K562 (cell line): ENCODE measurements around the gene EYA2. TPM values are rescaled to one million over a fixed set of nuclear protein-coding genes. Genes with fewer than 3 reads are reported as not detected.

Experiments used
- ATAC-seq: fragments of 200-7000 bp; cut with Tn5 transposase; 3 replicates; pipeline ENCODE4 v1.9.1; 2020; ENCODE audit warnings: moderate library complexity
- BruUV-seq: library from RNA; stranded (reverse); fragments of 400-500 nt; replicated peaks from 2 replicates; lab custom pipeline; 2021; lab: Mats Ljungman, UMichigan
- CTCF ChIA-PET: fragments of 300-600 bp; formaldehyde crosslinking; extraction: SDS; loops from one replicate; lab custom pipeline; 2021; ENCODE audit warnings: low intra/inter-chr PET ratio; lab: Yijun Ruan, JAX
- POLR2A ChIA-PET: fragments of 300-600, 350-650 bp; sonication (Branson Sonifier 250); formaldehyde crosslinking; extraction: SDS; loops from one replicate; lab custom pipeline; 2021; ENCODE audit warnings: antibody characterized with exemption, inconsistent platforms; lab: Yijun Ruan, JAX
- DNase-seq, 4 experiments: peaks; one replicate each; pipeline versions ENCODE4 v3.0.0 to v3.0.0-alpha.2; 2011 to 2018; ENCODE audit warnings: low spot score in 3 of 4, mixed read lengths in 3 of 4; ENCODE audit errors: extremely low read depth in 1 of 4
- FAIRE-seq: peaks from 2 replicates; lab custom pipeline; 2011; peaks lifted over from hg19 to GRCh38; lab: Jason Lieb, UNC
- H2AFZ ChIP-seq: 2 replicates; pipeline ENCODE4 v1.6.0; 2011; ENCODE audit warnings: low read depth, low read length, control low read depth, inconsistent platforms
- H3K27ac ChIP-seq: fragments of 200-600 bp; 3 replicates; pipeline ENCODE4 v1.8.0; 2011; ENCODE audit warnings: low read depth, mild to moderate bottlenecking, control low read depth, inconsistent platforms, low read length, moderate library complexity, mixed read lengths; ENCODE audit errors: extremely low read depth
- H3K27me3 ChIP-seq, 2 experiments: fragments of 300-600 bp in 1 of 2; 2 replicates in 1 of 2; 3 replicates in 1 of 2; pipeline versions ENCODE4 v1.6.0 to v1.8.0; 2011; ENCODE audit warnings: inconsistent platforms in 2 of 2, low read length in 2 of 2, mild to moderate bottlenecking in 1 of 2, mixed read lengths in 1 of 2, moderate library complexity in 1 of 2; ENCODE audit not compliant: control insufficient read depth in 2 of 2, insufficient read depth in 2 of 2
- H3K36me3 ChIP-seq: fragments of 300-600 bp; 3 replicates; pipeline ENCODE4 v1.8.0; 2011; ENCODE audit warnings: mild to moderate bottlenecking, low read length, inconsistent platforms; ENCODE audit not compliant: control insufficient read depth, insufficient read depth
- H3K4me1 ChIP-seq, 2 experiments: fragments of 200-600 bp in 1 of 2; replicated peaks in 1 of 2; 2 replicates in 1 of 2; 3 replicates in 1 of 2; pipeline versions ENCODE4 v1.5.1 to v1.8.0; 2011; ENCODE audit warnings: inconsistent platforms in 2 of 2, low read length in 2 of 2, mild to moderate bottlenecking in 1 of 2, mixed read lengths in 1 of 2, moderate library complexity in 1 of 2; ENCODE audit not compliant: control insufficient read depth in 2 of 2, insufficient read depth in 2 of 2
- H3K4me2 ChIP-seq: 2 replicates; pipeline ENCODE4 v1.6.1; 2011; ENCODE audit warnings: low read length, control low read depth, inconsistent platforms, mixed read lengths; ENCODE audit not compliant: insufficient read depth
- H3K4me3 ChIP-seq: fragments of 200-600 bp; sonication (generic), shearing (Covaris generic); 2 replicates; pipeline ENCODE4 v1.5.1; 2016; ENCODE audit warnings: control low read depth, inconsistent platforms
- H3K79me2 ChIP-seq: fragments of 200-600 bp; 3 replicates; pipeline ENCODE4 v1.8.0; 2011; ENCODE audit warnings: low read length, inconsistent platforms; ENCODE audit not compliant: control insufficient read depth, insufficient read depth
- H3K9ac ChIP-seq, 2 experiments: 2 replicates each; pipeline versions ENCODE4 v1.6.0 to v1.6.1; 2011; ENCODE audit warnings: low read depth in 2 of 2, low read length in 2 of 2, control low read depth in 1 of 2, inconsistent platforms in 1 of 2, mild to moderate bottlenecking in 1 of 2, mixed read lengths in 1 of 2; ENCODE audit not compliant: insufficient read depth in 1 of 2
- H3K9me1 ChIP-seq: one replicate; pipeline ENCODE4 v1.6.0; 2011; ENCODE audit warnings: inconsistent platforms, mild to moderate bottlenecking, low read length, moderate library complexity; ENCODE audit not compliant: control insufficient read depth, insufficient read depth
- H3K9me3 ChIP-seq: replicated peaks from 2 replicates; pipeline ENCODE4 v1.5.1; 2011; ENCODE audit warnings: low read depth, low read length, inconsistent platforms; ENCODE audit not compliant: control insufficient read depth, insufficient read depth
- H4K20me1 ChIP-seq: replicated peaks from 2 replicates; pipeline ENCODE4 v1.6.1; 2011; ENCODE audit warnings: low read length, inconsistent platforms, mixed read lengths; ENCODE audit not compliant: control insufficient read depth, insufficient read depth
- CREB3 ChIP-seq: fragments of 450-650 bp; conservative IDR thresholded peaks from 2 replicates; pipeline ENCODE4 v1.6.1; 2016; ENCODE audit warnings: missing genetic modification characterization, low read depth, mild to moderate bottlenecking, missing compliant biosample characterization, moderate library complexity
- CREB3L1 ChIP-seq: fragments of 450-650 bp; IDR thresholded peaks from 2 replicates; pipeline ENCODE4 v1.6.1; 2014; ENCODE audit warnings: low read depth, mild to moderate bottlenecking, moderate library complexity, borderline replicate concordance
- FOXJ3 ChIP-seq: sonication (generic); formaldehyde crosslinking; IDR thresholded peaks from 2 replicates; pipeline ENCODE4 v1.4.0; 2020; ENCODE audit warnings: mild to moderate bottlenecking, missing genetic modification reagents
- MED1 ChIP-seq: sonication (generic); formaldehyde crosslinking; IDR thresholded peaks from 2 replicates; pipeline ENCODE4 v1.8.1; 2023; ENCODE audit warnings: missing genetic modification reagents, borderline replicate concordance
- MXI1 ChIP-seq: IDR thresholded peaks from 2 replicates; pipeline ENCODE4 v1.6.1; 2011; ENCODE audit warnings: low read depth, mild to moderate bottlenecking, improper control_type of control experiment, low read length
- NR0B1 ChIP-seq: fragments of 450-650 bp; IDR thresholded peaks from one replicate; pipeline ENCODE4 v1.6.1; 2018; ENCODE audit warnings: mild to moderate bottlenecking, moderate library complexity; ENCODE audit not compliant: partially characterized antibody
- PHF20 ChIP-seq: fragments of 450-650 bp; IDR thresholded peaks from 2 replicates; pipeline ENCODE4 v1.6.1; 2018; ENCODE audit not compliant: partially characterized antibody
- PML ChIP-seq: IDR thresholded peaks from 2 replicates; pipeline ENCODE4 v1.6.1; 2012; ENCODE audit warnings: low read length, inconsistent platforms
- SNRNP70 ChIP-seq: fragments of 200-400 bp; formaldehyde crosslinking; optimal IDR thresholded peaks from 2 replicates; pipeline ENCODE3; 2017; ENCODE audit warnings: low read depth, low read length
- TEAD2 ChIP-seq: fragments of 450-650 bp; IDR thresholded peaks from 2 replicates; pipeline ENCODE4 v1.6.1; 2016; ENCODE audit warnings: missing genetic modification characterization, control low read depth, missing compliant biosample characterization
- USF2 ChIP-seq: sonication (generic); formaldehyde crosslinking; IDR thresholded peaks from 2 replicates; pipeline ENCODE4 v1.5.0; 2020; ENCODE audit warnings: missing genetic modification reagents
- ZNF696 ChIP-seq: fragments of 250-450 bp; sonication (Bioruptor Pico); conservative IDR thresholded peaks from 2 replicates; pipeline ENCODE4 v1.4.0; 2020; ENCODE audit warnings: mild to moderate bottlenecking, moderate library complexity
- WGBS: fragments of 100-300 bp; shearing (Covaris generic); methylation state at CpG from one replicate; pipeline ENCODE4 v1.1.6; 2016; ENCODE audit warnings: low coverage, mixed read lengths; ENCODE audit not compliant: insufficient coverage; ENCODE audit errors: missing lambda C conversion rate; 5-methylcytosine and 5-hydroxymethylcytosine counted together
- in situ Hi-C: fragments of 300-500 bp; cut with MboI; formaldehyde crosslinking; loops from 4 replicates; pipeline ENCODE4 v1.15.0; 2018; ENCODE audit warnings: inconsistent platforms, mixed read lengths
- intact Hi-C: fragments of 100-400 bp; cut with micrococcal nuclease; formaldehyde crosslinking; loops from 2 replicates; pipeline ENCODE4 v1.14.2; 2022
- polyA plus RNA-seq, 8 experiments: library from polyadenylated mRNA; depleted of rRNA in 4 of 8; stranded (reverse) in 5 of 8; unstranded in 3 of 8; fragments of >200 nt; fragmentation: Nextera tagmentation in 2 of 8; fragmentation: Illumina TruSeq in 1 of 8; extraction: Ambion mirVana in 2 of 8; extraction: Trizol in 1 of 8; gene quantifications; 2 replicates each; pipeline versions ENCODE4 v1.2.1 to v1.2.3, GENCODE V29; 2011 to 2014; ENCODE audit warnings: inconsistent platforms in 1 of 8, missing spikeins in 1 of 8
- total RNA-seq, 7 experiments: library from RNA; depleted of rRNA in 6 of 7; stranded (reverse); fragments of >200 nt in 6 of 7; fragmentation: Illumina TruSeq in 2 of 7; extraction: Trizol in 2 of 7; gene quantifications; 2 replicates each; pipeline versions ENCODE4 v1.2.1 to v1.2.3, GENCODE V29; 2011 to 2021; ENCODE audit warnings: low replicate concordance in 1 of 7

Gene EYA2
- total and polyA plus RNA-seq, 9 of the 15 experiments (the other 6 are each of a cell fraction or from before 2014, with no cell fraction given), result 0.03 TPM; not detected in 8

- TF ChIP-seq CREB3 (no peak), USF2 (peak; percentile 96), PML (no peak)
Measured at GRCh38 chr20:46939031-46939965, 44.7 kb downstream of the EYA2 start (continued).

GRCh38 chr20:46940616-46941015, 46.0 kb downstream of the EYA2 start:
- Histone ChIP-seq H3K79me2 (no peaks in the 10 kb centered on the region), H3K4me3 (no peak overlapping the region), H3K9me3 (no peaks in the 10 kb centered on the region), H3K4me1 (no peaks in the 10 kb centered on the region; a peak in 1 of 5 replicates), H3K9ac (no peak overlapping the region), H2AFZ (no peak overlapping the region), H3K36me3 (no peaks in the 10 kb centered on the region), H3K4me2 (no peak overlapping the region), H3K27ac (no peak overlapping the region), H3K9me1 (no peaks in the 10 kb centered on the region), H4K20me1 (0 out of 2 replicates have a peak, but pooled peaks cover 8% of the 10 kb centered on the region), H3K27me3 (peaks cover 6 to 43% of the 10 kb centered on the region in 2 experiments; a peak in 3 of 5 replicates)
- ChIA-PET CTCF (no interaction called here), POLR2A (interaction anchor here (0.6 to 1.5 kb wide), 2 partner anchors 10 to 832 kb away, joined by 3 to 4 read pairs; no protein-coding TSS in a partner anchor)
- no peak for FAIRE-seq
- no peak for DNase-seq
- in situ Hi-C loops, result no loop called here
- intact Hi-C loops, result no loop called here
- ATAC-seq, result no peak
- BruUV-seq, result no TSS peak
- 9% methylated on average over 8 of the region's 10 CpGs for WGBS
- TF ChIP-seq MED1 (CRISPR knock-in tag) (no peak), PHF20 (no peak), ZNF696 (no peak), CREB3L1 (no peak), FOXJ3 (CRISPR knock-in tag) (no peak), MXI1 (no peak), TEAD2 (tag) (no peak), NR0B1 (no peak), SNRNP70 (no peak)
